Kidney glomerular epithelial cell (primary cell): ENCODE data around the gene SUPT20HL2.
"Not testable (repeated sequence)": the region's sequence is repeated elsewhere in the genome, so short reads cannot be mapped to it uniquely, and the experiment has no call there.

Source experiments
- DNase-seq: peaks from one replicate; lab custom pipeline; 2025; lab: John Stamatoyannopoulos, UW

The SUPT20HL2 gene

DNA sequence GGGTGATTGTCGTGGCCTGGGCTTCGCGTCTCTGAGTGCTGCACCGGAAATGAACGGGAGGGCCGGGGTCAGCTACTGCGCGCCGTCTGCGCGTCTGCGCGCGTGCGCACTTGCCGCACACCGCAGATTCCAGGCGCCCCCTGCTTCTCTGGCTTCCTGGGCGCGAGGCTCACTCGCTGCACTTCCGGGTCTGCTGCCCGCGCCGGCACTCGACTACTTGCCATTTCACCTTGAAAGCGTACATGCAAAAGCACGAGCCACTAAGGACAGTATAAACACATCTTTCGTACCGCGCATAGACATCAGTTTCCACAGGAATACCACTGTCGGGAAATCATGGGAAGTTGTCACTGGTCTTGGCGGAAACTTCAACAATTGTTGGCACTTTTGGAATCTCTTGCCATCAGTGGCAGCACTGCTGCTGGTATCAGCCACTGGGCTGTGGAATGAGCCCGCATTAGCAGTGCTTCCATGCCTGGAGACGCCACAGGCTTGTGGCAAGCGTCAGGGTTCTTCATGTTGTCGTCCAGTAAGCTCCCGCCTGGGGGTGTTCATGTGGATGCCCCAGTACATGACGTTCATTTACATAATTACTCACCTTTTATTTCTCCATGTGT is at the start of gene SUPT20HL2:
Gene SUPT20HL2 (minus strand): TSS at position 51 of the 617 bp plus-strand sequence. CDS start 754 bp downstream, outside the sequence.
- DNase-seq = no peak

DNA sequence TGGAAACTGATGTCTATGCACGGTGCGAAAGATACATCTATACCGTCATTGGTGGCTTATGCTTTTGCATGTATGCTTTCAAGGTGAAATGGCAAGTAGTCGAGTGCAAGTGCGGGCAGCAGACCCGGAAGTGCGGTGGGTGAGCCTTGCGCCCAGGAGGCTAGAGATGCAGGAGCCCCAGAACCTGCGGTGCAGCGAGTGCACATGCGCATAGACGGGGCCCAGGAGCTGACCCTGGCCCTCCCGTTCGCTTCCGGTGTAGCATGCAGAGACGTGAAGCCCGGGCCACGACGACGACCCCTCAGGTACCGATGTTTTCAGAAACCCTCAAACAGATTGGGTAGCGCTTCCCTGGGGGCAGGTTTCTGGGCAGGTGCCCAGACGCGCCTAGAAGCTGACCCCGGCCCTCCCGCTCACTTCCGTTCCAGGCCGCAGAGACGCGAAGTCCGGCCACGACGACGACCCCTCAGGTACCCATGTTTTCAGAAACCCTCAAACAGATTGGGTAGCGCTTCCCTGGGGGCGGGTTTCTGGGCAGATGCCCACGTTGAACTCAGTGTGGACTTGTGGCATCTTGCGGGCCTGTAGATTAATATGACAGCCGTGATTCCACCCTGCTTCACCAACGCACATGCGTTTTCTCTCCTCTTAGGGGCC is 48.3 kb upstream of the SUPT20HL2 start:
- DNase-seq = not testable (repeated sequence)

DNA sequence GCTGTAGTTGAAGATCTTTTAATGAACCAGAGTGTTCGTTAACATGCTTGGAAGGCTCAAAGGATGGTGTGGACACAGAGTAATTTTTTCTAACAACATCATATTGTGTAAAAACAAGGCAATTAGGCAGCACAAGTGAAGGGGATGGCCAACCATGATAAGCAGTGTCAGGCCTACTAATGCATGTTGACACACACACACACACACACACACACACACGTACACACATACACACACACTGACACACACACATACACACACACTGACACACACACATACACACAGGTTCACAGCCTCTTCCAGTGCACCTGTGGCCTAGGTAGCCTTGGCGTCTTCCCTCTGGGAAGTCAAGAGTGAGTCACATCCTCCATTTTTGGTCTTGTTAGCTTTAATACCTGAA is 46.4 kb upstream of the SUPT20HL2 start, which contains the start of gene SUPT20HL1:
Gene SUPT20HL1 (plus strand): TSS at position 368 of the 400 bp plus-strand sequence. CDS start 2,122 bp downstream, outside the sequence.
- no peak for DNase-seq

DNA sequence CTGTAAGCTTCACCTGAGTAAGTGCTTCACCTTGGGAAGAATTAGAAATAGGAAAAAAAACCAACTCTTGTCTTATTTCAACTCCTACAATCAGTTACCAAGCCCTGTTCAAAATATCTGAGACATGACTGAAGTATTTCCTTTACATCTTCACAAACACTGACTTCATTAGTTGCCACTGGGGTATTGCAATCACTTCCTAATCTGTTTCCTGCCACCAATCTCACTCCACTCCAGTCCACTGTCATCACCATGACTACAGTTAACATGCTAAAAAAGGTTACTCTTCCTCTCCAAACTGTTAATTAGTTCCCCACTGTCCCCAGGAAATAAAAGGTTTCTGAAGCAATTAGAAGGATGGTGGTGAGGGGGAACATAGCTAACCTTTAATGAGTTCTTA is 43.2 kb upstream of the SUPT20HL2 start:
- DNase-seq = no peak

DNA sequence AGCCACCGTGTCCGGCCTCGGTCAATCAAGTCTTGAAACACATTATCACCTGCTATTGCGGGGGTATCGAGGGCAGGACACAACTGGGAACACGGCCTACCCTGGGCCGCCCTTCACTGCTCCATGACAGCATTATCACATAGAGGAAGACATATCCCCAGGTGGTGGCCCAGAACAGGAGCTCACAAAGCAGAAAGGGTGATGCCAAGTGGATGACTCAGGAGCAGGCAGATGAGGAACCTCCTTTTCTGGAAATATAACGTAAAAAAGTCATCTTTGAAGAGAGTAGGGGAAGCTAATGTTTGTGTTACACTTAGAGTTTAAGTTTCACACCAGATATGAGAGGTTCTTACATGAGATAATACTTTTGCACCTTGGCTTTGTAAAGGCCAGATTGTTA is 41.2 kb upstream of the SUPT20HL2 start:
- DNase-seq = no peak

DNA sequence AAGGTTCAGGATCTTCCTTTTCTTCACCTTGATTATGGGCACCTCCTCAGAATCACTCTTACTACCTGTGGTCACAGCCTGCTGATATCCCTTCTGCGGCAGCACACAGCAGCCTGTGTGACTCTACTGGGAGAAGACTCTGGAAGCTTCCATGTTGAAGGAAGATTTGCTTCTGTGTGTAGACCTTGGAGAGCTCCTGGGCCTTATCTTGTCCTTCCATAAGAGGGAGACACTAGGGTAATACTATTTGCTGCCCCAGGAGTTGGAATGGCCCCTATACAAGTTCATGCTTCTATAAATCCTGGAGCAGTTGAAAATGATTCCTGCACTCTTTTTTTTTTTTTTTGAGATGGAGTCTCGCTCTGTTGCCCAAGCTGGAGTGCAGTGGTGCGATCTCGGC is 36.3 kb upstream of the SUPT20HL2 start:
- no peak for DNase-seq

DNA sequence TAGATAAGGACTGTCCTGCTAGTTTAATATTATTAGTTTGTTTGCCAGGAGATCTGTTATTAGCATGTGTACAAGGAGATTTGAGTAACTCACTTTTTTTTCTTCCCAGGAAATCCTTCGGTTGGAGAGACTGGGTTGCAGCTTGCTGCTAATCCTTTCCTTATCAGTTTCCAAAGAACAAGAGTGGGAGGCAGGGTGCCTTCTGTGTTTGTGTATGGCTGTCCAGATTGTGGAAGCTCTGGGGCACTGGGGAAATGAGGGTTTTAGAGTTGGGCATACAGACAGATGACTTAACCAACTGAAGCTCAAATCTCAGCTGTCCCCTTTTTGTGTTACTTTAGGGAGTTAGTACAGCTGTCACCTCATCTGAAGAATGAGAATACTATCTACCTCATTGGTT is 34.0 kb upstream of the SUPT20HL2 start:
- no peak for DNase-seq

DNA sequence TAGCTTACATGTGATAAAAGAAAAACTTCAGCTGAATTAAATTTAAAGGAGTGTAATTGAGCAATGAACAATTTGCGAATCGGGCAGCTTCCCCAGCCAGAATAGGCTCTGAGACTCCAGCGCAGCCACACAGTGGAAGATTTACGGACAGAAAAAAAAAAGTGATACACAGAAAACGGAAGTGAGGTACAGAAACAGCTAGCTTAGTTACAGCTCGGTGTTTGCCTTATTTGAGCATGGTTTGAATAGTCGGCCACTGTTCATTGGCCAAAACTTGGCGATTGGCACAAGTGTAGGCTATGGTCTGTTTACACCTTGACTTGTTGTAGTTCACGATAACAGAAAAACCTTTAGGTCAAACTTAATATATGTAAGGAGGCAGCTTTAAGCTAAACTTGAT is 29.9 kb upstream of the SUPT20HL2 start:
- no peak for DNase-seq

DNA sequence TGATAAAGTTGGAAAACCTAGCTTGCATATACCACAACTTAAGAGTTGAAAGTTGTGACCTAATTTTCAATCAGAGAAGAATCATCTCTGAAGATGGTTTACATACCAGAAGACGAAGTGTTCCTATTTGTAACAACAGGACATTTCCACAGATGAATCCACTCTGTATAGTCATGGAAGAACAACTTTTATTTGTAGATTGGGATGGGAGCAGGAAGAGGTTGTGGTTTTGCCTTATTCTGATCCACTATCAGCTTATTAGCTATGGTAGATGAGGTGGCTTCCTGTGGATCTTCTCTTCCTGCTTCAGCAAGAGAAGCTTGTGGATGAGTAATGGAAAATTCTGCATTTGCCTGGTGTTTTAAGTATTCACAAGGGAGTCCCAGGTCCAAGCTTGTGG is 27.9 kb upstream of the SUPT20HL2 start:
- DNase-seq = no peak

DNA sequence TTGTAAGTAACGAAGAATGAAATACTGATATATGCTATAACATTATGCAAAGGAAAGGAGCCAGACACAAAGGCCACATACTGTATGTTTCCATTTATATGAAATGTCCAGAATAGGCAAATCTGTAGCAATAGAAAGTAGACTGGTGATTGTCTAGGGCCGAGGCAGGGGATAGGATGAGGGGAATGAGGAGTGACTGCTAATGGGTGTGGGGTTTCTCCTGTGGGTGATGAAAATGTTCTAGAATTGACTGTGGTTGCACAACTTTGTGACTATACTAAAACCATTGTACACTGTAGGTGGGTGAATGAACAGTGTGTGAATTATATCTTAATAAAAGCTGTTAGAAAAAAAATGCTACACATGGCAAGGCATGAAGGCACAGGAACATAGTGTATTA is 26.6 kb upstream of the SUPT20HL2 start:
- DNase-seq = no peak

DNA sequence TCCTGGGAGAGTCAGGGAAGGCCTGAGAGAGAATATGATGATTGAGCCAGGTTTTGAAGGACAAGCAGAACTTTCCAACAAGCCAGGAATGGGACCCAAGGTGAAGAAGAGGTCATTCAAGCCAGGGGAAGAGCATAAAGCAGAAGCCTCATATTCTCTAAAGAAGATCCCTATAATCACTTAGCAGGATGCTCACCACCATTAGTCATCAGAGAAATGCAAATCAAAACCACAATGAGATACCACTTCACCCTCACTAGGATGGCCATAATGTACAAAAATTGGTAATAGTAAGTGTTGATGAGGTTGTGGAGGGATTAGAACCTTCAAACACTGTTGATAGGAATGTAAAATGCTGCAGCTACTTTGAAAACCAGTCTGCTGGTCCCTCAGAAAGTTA is 26.0 kb upstream of the SUPT20HL2 start:
- DNase-seq = no peak

DNA sequence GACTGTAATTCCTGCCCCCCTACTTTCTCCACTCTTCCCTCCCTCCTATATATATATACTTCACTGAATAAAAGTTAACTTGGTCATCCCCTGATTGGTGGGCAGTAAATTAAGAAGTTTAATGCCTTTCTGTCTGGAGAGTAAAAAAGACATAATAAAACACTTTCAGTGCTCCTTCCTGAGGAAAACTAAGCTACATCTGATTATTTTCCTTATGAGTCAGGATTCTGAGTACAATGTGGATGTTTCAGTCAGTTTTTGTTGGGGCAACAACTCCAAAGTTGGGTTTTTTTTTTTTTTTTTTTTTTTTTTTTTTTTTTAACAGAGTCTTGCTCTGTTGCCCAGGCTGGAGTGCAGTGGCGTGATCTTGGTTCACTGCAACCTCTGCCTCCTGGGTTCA is 22.0 kb upstream of the SUPT20HL2 start:
- no peak for DNase-seq

DNA sequence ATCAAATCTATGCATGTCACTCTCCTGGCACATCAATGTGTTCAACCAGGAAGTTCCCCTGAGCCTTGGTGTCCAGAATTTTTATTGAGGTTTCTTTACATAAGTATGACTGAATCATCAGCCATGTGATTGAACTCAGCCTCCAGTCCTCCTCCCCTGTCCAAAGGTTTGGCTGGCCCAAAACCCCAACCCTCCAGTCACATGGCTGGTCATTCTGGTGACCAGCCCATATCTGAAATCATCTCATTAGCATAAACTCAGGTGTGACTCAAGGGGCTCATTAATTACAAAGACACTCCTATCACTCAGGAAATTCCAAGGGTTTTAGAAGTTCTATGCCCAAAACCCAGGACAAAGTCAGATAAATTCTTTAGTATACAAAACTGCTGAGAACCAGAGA is 20.6 kb upstream of the SUPT20HL2 start:
- DNase-seq = no peak

DNA sequence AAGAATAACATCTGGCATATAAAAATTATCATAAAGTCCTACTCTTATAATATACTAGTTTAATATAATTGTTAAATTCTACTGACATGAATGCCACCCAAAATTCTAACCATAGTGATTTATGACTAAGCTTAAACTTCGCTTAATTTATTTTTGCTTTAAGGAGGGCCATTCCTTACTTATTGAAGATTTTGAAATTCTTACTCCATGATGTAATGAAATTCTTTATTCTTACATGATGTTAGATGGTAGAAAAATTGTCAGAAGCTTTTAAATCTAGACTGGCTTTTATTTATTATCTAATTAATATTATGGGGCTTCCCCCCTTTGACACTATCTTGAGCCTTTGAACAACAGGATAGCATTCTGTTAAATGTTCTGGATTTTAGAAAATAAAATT is 19.5 kb upstream of the SUPT20HL2 start:
- no peak for DNase-seq

DNA sequence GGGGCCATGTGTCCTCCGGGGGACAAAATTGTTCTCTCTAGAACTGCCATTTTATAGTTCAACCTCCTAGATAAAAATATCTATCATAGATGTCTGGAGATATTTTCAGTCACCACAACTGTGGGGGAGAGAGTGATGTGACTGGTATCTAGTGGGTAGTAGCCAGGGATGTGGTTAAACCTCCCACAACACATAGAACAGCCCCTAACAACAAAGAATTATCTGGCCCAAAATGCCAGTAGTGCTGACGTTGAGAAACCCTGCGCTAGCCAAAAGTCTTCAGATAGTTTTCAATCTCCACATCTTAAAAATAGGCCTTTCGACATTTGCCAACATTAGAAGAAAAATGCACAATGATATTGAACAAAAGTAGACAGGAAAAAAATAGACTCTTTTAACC is 19.0 kb upstream of the SUPT20HL2 start:
- no peak for DNase-seq

DNA sequence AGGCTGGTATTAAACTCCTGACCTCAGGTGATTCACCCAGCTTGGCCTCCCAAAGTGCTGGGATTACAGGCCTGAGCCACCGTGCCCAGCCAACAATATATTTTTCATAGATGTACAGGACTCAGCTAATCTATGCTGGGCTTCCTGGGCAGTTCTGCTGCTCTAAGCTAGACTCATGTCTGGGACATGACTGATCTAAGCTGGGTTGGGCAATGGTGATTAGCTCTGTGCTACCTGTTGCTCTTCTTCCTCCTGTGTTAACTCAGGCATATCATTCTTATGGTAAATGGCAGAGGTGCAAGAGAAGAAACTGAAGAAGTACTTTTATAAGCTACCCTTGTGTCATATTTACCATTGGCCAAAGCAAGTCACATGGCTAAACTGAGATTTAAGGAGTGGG is 11.4 kb upstream of the SUPT20HL2 start:
- no peak for DNase-seq

DNA sequence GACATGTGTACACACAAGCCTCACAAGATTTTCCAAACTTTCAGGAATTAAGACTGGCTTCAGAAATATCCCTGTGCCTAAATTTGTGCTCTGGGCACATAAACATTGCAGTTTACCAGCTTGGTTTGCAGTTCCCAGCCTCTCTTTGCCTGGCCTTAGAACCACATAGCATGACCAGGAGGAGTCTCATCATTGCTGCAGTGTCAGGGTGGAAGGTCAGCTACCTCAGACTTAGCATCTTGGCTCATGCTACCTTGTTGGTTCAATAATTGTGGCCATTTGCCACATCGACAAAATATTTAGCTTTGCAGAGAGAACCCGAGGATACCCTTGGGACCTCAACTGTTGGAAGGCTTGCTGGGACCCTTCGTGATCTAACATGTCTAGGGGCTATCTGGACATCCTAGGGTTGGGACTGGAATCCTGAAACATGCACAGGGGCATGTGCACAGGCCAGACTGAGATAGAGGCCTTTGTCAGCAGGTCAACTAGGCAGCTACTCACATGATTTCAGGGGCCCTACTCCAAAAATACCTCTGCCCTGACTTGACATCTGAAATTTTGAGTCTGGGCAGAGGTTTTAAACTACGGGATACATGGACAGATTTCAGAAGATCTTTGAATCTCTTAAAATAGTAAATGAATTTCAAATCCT is 8.0 kb upstream of the SUPT20HL2 start:
- no peak for DNase-seq

DNA sequence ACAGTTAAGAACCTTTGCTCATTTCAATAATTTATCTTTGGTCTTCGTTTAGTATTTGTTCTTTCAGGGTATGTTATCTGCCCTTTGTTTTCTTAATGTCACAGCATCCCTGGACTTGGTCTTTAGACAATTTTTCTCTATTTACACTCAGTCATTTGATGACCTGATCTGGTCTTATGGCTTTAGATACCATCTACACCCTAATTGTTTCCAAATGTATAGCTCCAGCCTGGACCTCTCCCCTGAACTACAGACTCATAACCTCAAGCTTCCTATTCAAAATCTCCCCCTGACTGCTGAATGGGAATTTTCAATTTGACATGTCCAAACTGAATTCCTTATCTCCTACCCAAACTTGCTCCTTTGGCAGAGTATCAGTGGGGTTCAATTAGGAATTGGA is 3.7 kb upstream of the SUPT20HL2 start:
- DNase-seq = no peak

DNA sequence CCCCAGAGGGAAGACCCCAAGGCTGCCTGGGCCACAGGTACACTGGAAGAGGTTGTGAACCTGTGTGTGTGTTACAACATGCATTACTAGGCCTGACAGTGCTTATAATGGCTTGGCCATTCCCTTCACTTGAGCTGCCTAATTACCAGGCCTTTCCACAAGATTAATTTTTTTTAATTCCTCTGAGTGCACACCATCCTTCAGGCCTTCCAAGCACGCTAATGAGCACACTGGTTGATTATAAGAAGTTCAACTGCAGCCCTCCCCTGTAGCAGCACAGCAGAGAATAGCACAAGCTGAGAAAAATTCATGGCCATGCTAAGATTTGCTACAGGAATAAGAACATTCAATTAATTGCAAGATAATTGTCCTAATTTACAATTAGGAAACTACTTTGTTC is 2.2 kb upstream of the SUPT20HL2 start:
- no peak for DNase-seq

DNA sequence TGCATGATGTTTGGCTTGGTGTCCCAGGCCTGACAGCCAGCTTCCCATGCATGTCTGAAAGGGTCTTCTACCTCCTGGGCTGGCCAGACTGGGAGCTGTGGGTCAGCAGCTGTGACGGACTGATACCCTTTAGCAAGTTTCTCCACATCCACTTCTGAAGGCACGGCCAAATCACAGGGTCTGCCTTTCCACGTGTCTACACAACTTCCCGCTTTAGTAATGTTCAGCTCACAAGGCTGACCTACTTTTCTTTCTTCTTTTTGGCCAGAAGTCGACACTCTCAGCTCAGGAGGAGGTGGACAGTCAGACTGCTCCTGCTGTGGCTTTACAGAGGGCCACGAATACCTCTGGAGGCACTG is 1.6 kb downstream of the SUPT20HL2 start:
- DNase-seq = not testable (repeated sequence)

DNA sequence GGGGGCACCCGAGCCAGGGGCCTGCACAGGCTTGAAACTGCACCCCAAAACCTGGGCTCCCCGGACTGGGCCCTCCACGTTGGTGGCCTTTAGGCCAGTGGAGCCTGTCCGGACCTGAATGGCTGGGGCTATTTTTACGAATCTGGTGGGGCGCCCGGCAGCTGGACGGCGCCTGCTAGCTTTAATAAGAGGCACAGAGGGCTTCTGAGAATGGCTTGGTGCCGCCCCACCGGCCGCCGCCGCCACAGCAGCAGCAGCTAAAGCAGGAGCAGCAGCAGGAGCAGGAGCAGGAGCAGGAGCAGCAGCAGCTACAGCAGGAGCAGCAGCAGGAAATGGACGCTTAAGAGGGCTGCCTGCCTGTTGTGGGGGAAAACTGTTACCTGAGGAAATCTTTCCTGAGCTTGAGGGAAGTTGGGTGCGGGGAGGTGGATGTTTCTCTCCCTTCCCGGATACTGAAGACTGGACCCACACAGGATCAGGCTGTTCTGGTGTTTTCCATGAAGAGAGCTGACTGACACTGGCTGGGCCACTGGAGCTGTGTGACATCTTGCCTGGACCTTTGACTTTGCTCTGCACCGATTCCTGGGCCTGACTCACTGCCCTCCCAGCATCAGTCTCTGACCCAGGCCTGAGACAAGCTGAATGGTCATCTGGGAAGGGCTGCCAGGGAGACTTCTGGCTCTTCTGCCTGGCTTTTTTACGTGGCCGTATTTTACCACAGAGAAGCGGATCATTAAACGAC is 2.2 kb downstream of the SUPT20HL2 start:
- DNase-seq = not testable (repeated sequence)

DNA sequence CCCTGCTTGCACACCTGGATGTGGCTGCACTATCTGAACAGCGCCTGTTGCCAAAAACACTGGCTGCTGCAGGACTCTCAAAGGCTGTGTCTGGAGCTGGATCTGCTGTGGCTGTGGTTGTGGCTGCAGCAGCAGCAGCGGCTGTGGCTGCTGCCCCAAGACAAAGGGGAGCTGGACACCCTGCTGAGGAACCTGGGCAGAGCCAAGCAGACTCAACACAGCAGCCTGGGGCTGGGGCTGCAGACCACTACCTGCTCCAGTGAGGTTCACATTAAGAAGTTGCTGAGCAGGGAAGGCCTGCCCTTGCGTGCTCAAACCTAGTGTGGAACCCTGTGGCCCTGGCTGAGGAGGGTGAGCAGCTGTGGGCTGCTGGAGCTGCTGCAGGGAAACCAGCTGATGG is 3.0 kb downstream of the SUPT20HL2 start:
- not testable (repeated sequence) for DNase-seq
